ENCODE data around the gene ZBTB7B.

DNA sequence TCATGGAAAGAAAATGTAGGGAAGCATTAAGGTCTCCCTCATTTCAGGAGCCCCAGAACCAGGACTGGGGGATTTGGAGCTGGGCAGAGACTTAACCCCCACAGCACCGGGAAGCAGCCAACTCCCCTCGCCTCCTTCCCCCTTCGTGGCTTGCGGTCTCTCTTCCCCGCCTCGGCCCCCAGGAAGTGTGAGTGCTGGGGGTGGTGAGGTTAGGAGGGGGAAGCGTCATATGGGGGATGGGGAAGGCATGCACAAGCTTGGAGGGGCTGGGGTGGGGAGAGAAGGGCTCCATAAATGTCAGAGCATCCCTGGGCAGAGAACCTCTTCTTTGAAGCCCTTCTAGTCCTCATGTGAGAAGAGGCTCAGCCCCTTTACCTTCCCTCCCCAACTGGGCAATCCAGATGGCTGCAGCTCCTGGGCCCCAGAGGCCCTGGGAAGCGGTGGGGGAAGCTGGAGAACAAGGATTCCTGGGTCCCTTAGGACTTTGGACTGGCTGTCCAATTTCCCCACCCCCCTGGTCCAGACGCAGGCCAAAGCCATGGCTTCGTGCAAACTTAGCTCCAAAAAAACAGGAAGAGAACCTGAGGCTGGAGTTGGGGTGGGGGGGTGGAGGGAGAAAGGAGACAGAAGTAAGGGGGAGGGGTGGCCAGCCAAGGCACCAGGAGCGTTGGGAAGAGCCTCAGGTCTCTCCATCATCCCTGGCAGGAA lies 7.8 kb downstream of the ZBTB7B start:
- TF ChIP-seq, protein P1, sequence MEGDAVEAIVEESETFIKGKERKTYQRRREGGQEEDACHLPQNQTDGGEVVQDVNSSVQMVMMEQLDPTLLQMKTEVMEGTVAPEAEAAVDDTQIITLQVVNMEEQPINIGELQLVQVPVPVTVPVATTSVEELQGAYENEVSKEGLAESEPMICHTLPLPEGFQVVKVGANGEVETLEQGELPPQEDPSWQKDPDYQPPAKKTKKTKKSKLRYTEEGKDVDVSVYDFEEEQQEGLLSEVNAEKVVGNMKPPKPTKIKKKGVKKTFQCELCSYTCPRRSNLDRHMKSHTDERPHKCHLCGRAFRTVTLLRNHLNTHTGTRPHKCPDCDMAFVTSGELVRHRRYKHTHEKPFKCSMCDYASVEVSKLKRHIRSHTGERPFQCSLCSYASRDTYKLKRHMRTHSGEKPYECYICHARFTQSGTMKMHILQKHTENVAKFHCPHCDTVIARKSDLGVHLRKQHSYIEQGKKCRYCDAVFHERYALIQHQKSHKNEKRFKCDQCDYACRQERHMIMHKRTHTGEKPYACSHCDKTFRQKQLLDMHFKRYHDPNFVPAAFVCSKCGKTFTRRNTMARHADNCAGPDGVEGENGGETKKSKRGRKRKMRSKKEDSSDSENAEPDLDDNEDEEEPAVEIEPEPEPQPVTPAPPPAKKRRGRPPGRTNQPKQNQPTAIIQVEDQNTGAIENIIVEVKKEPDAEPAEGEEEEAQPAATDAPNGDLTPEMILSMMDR (IDR thresholded peaks at IDR 0.05) = no peak
- TF ChIP-seq POLR2A (IDR thresholded peaks at IDR 0.05) (no peak), POLR2AphosphoS5 (IDR thresholded peaks at IDR 0.05; ENCODE audit: insufficient read depth in 1 of 2, low read depth in 1 of 2) (no peak)
